K562 (cell line): ENCODE data around the gene PCBP4. TPM values are rescaled to one million over a fixed set of nuclear protein-coding genes. Genes with fewer than 3 reads are reported as not detected.
A peak's percentile ranks its signal among the peaks of the same experiment; 100 is the strongest.

Experiments
- BACH1 ChIP-seq: fragments of 200-800 bp; sonication (Bioruptor generic); IDR thresholded peaks from 2 replicates; pipeline ENCODE4 v1.6.1; 2016; ENCODE audit warnings: missing genetic modification characterization, missing compliant biosample characterization
- CHCHD3 ChIP-seq: fragments of 250-450 bp; sonication (Bioruptor Pico); IDR thresholded peaks from 2 replicates; pipeline ENCODE4 v2.1.2; 2022; ENCODE audit warnings: mild to moderate bottlenecking
- HNRNPK ChIP-seq: fragments of 200-400 bp; formaldehyde crosslinking; IDR thresholded peaks from one replicate; pipeline ENCODE4 v1.6.1; 2018; ENCODE audit warnings: mild to moderate bottlenecking, low read depth, low read length; ENCODE audit not compliant: poor library complexity, severe bottlenecking
- KDM1A ChIP-seq, 2 experiments: fragments of 450-650 bp; IDR thresholded peaks; 2 replicates each; pipeline ENCODE4 v1.6.1; 2016; ENCODE audit warnings: mild to moderate bottlenecking in 2 of 2
- MTA3 ChIP-seq: fragments of 450-650 bp; formaldehyde crosslinking; IDR thresholded peaks from 2 replicates; pipeline ENCODE4 v1.6.1; 2017; ENCODE audit warnings: mild to moderate bottlenecking, borderline replicate concordance
- NR3C1 ChIP-seq: sonication (generic); formaldehyde crosslinking; IDR thresholded peaks from 2 replicates; pipeline ENCODE4 v1.8.1; 2022; ENCODE audit warnings: missing genetic modification reagents
- PTBP1 ChIP-seq: fragments of 200-400 bp; formaldehyde crosslinking; IDR thresholded peaks from 2 replicates; pipeline ENCODE4 v1.6.1; 2017; ENCODE audit warnings: low read depth, low read length
- RAD21 ChIP-seq, 2 experiments: fragments of 250-450 bp in 1 of 2; fragments of 450-650 bp in 1 of 2; sonication (Bioruptor Pico) in 1 of 2; formaldehyde crosslinking in 1 of 2; IDR thresholded peaks in 1 of 2; conservative IDR thresholded peaks in 1 of 2; 2 replicates each; pipeline versions ENCODE4 v1.4.0 to v1.8.0; 2020 to 2022; ENCODE audit warnings: mild to moderate bottlenecking in 2 of 2, moderate library complexity in 1 of 2
- SP1 ChIP-seq: sonication (generic); formaldehyde crosslinking; IDR thresholded peaks from 2 replicates; pipeline ENCODE4 v1.8.1; 2022; ENCODE audit warnings: mild to moderate bottlenecking, missing genetic modification reagents
- ZBTB8A ChIP-seq: fragments of 450-650 bp; IDR thresholded peaks from 2 replicates; pipeline ENCODE4 v1.6.1; 2018; ENCODE audit warnings: mild to moderate bottlenecking, moderate library complexity; ENCODE audit not compliant: partially characterized antibody
- ZNF699 ChIP-seq: fragments of 250-450 bp; sonication (Bioruptor Pico); IDR thresholded peaks from 2 replicates; pipeline ENCODE4 v1.8.0; 2021; ENCODE audit warnings: mild to moderate bottlenecking, moderate library complexity; ENCODE audit not compliant: insufficient replicate concordance
- ZNF76 ChIP-seq: fragments of 250-450 bp; sonication (Bioruptor Pico); IDR thresholded peaks from 2 replicates; pipeline ENCODE4 v1.4.0; 2020; ENCODE audit warnings: mild to moderate bottlenecking, moderate library complexity, borderline replicate concordance
- polyA plus RNA-seq, 8 experiments: library from polyadenylated mRNA; depleted of rRNA in 4 of 8; stranded (reverse) in 5 of 8; unstranded in 3 of 8; fragments of >200 nt; fragmentation: Nextera tagmentation in 2 of 8; fragmentation: Illumina TruSeq in 1 of 8; extraction: Ambion mirVana in 2 of 8; extraction: Trizol in 1 of 8; gene quantifications; 2 replicates each; pipeline versions ENCODE4 v1.2.1 to v1.2.3, GENCODE V29; 2011 to 2014; ENCODE audit warnings: inconsistent platforms in 1 of 8, missing spikeins in 1 of 8
- total RNA-seq, 7 experiments: library from RNA; depleted of rRNA in 6 of 7; stranded (reverse); fragments of >200 nt in 6 of 7; fragmentation: Illumina TruSeq in 2 of 7; extraction: Trizol in 2 of 7; gene quantifications; 2 replicates each; pipeline versions ENCODE4 v1.2.1 to v1.2.3, GENCODE V29; 2011 to 2021; ENCODE audit warnings: low replicate concordance in 1 of 7
- TF ChIP-seq, protein P1 (sequence below): fragments of 450-650 bp; formaldehyde crosslinking; IDR thresholded peaks from 2 replicates; pipeline ENCODE4 v1.4.0; 2020; ENCODE audit warnings: mild to moderate bottlenecking, moderate library complexity
- TF ChIP-seq, protein P2 (sequence below), 2 experiments: fragments of 450-650 bp; formaldehyde crosslinking in 1 of 2; IDR thresholded peaks; 2 replicates each; pipeline versions ENCODE4 v1.4.0 to v1.6.1; 2014 to 2020; ENCODE audit warnings: mild to moderate bottlenecking in 2 of 2, borderline replicate concordance in 1 of 2, low read depth in 1 of 2
- TF ChIP-seq, protein P3 (sequence below): fragments of 450-650 bp; IDR thresholded peaks from 2 replicates; pipeline ENCODE4 v1.6.1; 2016; ENCODE audit warnings: antibody characterized with exemption

Gene PCBP4
- total and polyA plus RNA-seq, 9 of the 15 experiments (the other 6 are each of a cell fraction or from before 2014, with no cell fraction given) = 0.06 to 5.8 (median 2.6) TPM

GRCh38 chr3:52001443-52001974 lies 34.3 kb upstream of the PCBP4 start (continued):
- TF ChIP-seq NR3C1 (CRISPR knock-in tag) = no peak
- TF ChIP-seq MTA3 = peak; percentile 30; the same call in 1 of the 2 replicates
- TF ChIP-seq, protein P1, sequence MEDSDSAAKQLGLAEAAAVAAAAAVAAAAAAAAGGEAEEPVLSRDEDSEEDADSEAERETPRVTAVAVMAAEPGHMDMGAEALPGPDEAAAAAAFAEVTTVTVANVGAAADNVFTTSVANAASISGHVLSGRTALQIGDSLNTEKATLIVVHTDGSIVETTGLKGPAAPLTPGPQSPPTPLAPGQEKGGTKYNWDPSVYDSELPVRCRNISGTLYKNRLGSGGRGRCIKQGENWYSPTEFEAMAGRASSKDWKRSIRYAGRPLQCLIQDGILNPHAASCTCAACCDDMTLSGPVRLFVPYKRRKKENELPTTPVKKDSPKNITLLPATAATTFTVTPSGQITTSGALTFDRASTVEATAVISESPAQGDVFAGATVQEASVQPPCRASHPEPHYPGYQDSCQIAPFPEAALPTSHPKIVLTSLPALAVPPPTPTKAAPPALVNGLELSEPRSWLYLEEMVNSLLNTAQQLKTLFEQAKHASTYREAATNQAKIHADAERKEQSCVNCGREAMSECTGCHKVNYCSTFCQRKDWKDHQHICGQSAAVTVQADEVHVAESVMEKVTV (CRISPR knock-in tag) = peak; percentile 58
- TF ChIP-seq KDM1A (IDR thresholded peaks at IDR 0.05) = no peak
- TF ChIP-seq PTBP1 = no peak
- TF ChIP-seq, protein P2, sequence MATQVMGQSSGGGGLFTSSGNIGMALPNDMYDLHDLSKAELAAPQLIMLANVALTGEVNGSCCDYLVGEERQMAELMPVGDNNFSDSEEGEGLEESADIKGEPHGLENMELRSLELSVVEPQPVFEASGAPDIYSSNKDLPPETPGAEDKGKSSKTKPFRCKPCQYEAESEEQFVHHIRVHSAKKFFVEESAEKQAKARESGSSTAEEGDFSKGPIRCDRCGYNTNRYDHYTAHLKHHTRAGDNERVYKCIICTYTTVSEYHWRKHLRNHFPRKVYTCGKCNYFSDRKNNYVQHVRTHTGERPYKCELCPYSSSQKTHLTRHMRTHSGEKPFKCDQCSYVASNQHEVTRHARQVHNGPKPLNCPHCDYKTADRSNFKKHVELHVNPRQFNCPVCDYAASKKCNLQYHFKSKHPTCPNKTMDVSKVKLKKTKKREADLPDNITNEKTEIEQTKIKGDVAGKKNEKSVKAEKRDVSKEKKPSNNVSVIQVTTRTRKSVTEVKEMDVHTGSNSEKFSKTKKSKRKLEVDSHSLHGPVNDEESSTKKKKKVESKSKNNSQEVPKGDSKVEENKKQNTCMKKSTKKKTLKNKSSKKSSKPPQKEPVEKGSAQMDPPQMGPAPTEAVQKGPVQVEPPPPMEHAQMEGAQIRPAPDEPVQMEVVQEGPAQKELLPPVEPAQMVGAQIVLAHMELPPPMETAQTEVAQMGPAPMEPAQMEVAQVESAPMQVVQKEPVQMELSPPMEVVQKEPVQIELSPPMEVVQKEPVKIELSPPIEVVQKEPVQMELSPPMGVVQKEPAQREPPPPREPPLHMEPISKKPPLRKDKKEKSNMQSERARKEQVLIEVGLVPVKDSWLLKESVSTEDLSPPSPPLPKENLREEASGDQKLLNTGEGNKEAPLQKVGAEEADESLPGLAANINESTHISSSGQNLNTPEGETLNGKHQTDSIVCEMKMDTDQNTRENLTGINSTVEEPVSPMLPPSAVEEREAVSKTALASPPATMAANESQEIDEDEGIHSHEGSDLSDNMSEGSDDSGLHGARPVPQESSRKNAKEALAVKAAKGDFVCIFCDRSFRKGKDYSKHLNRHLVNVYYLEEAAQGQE (IDR thresholded peaks at IDR 0.05; ENCODE audit: borderline replicate concordance) = peak; percentile 75
- TF ChIP-seq, protein P2 (CRISPR knock-in tag; IDR thresholded peaks at IDR 0.05; ENCODE audit: low read depth) = no peak
- TF ChIP-seq HNRNPK = no peak
- TF ChIP-seq, protein P3, sequence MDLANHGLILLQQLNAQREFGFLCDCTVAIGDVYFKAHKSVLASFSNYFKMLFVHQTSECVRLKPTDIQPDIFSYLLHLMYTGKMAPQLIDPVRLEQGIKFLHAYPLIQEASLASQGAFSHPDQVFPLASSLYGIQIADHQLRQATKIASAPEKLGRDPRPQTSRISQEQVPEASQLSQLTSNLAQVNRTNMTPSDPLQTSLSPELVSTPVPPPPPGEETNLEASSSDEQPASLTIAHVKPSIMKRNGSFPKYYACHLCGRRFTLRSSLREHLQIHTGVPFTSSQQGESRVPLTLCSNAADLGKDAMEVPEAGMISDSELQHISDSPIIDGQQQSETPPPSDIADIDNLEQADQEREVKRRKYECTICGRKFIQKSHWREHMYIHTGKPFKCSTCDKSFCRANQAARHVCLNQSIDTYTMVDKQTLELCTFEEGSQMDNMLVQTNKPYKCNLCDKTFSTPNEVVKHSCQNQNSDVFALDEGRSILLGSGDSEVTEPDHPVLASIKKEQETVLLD = 0 out of 2 replicates have a peak, but pooled peaks have one; percentile 21
- no peak for TF ChIP-seq ZBTB8A
- no peak for TF ChIP-seq ZNF699 (CRISPR knock-in tag)
- peak; percentile 77 to 91 for TF ChIP-seq RAD21 (CRISPR knock-in tag; conservative IDR thresholded peaks at IDR 0.05 in 1 of 2, IDR thresholded peaks at IDR 0.05 in 1 of 2)
- no peak for TF ChIP-seq ZNF76
- no peak for TF ChIP-seq BACH1 (tag)
- no peak for TF ChIP-seq CHCHD3 (CRISPR knock-in tag)
- peak; percentile 19; the same call in 1 of the 2 replicates for TF ChIP-seq SP1 (CRISPR knock-in tag)
- TF ChIP-seq, all 486 proteins: peak for 22
